Naive thymus-derived CD4-positive, alpha-beta T cell (primary cell): ENCODE data around the gene SOCS6. TPM values are rescaled to one million over a fixed set of nuclear protein-coding genes. Genes with fewer than 3 reads are reported as not detected.

Experiments
- ATAC-seq: fragments of 150-1000 bp; cut with Tn5 transposase; 2 replicates; pipeline ENCODE4 v1.10.0; 2021; ENCODE audit warnings: mild to moderate bottlenecking, moderate library complexity
- CTCF ChIA-PET: fragments of 350-600 bp; sonication (Branson Sonifier 250); formaldehyde crosslinking; loops from one replicate; lab custom pipeline; 2021; ENCODE audit warnings: antibody characterized with exemption; lab: Charles Lee
- POLR2A ChIA-PET: fragments of 350-600 bp; sonication (Branson Sonifier 250); formaldehyde crosslinking; loops from one replicate; lab custom pipeline; 2021; ENCODE audit warnings: antibody characterized with exemption, inconsistent platforms; lab: Charles Lee
- DNase-seq, 9 donors: peaks; one replicate each; pipeline versions ENCODE4 v3.0.0 to v3.0.0-alpha.2; 2020 to 2022; ENCODE audit warnings: mixed read lengths in 1 of 9
- H3K27ac ChIP-seq: one replicate; pipeline ENCODE4 v1.7.0; 2013; ENCODE audit warnings: mild to moderate bottlenecking, low read depth, low read length, moderate library complexity
- H3K27me3 ChIP-seq, 2 donors: one replicate each; pipeline ENCODE4 v1.7.0; 2013; ENCODE audit warnings: low read length in 2 of 2, mild to moderate bottlenecking in 2 of 2, moderate library complexity in 2 of 2; ENCODE audit not compliant: control insufficient read depth in 2 of 2, insufficient read depth in 2 of 2
- H3K36me3 ChIP-seq, 3 experiments: 1 replicate in 2 of 3; 2 replicates in 1 of 3; pipeline ENCODE4 v1.7.0; 2013; ENCODE audit warnings: low read length in 3 of 3, mild to moderate bottlenecking in 3 of 3, moderate library complexity in 1 of 3; ENCODE audit not compliant: insufficient read depth in 3 of 3, control insufficient read depth in 2 of 3
- H3K4me1 ChIP-seq, 2 donors: one replicate each; pipeline ENCODE4 v1.7.0; 2013; ENCODE audit warnings: low read length in 2 of 2, mild to moderate bottlenecking in 2 of 2, moderate library complexity in 1 of 2; ENCODE audit not compliant: control insufficient read depth in 2 of 2, insufficient read depth in 2 of 2
- H3K4me3 ChIP-seq: 2 replicates; pipeline ENCODE4 v1.7.0; 2013; ENCODE audit warnings: mild to moderate bottlenecking, low read length
- H3K9me3 ChIP-seq, 3 experiments: 1 replicate in 2 of 3; 2 replicates in 1 of 3; pipeline ENCODE4 v1.7.0; 2013; ENCODE audit warnings: low read length in 3 of 3; ENCODE audit not compliant: control insufficient read depth in 2 of 3
- H3K27ac Mint-ChIP-seq, 9 donors: one replicate each; pipeline ENCODE4 v1.8.0; 2020 to 2022; ENCODE audit warnings: mixed read lengths in 9 of 9, mild to moderate bottlenecking in 8 of 9, moderate library complexity in 5 of 9, inconsistent platforms in 2 of 9
- H3K27me3 Mint-ChIP-seq, 5 donors: one replicate each; pipeline ENCODE4 v1.8.0; 2021 to 2022; ENCODE audit warnings: mixed read lengths in 5 of 5, mild to moderate bottlenecking in 1 of 5
- H3K36me3 Mint-ChIP-seq, 5 donors: one replicate each; pipeline ENCODE4 v1.8.0; 2020 to 2022; ENCODE audit warnings: mixed read lengths in 5 of 5, mild to moderate bottlenecking in 3 of 5, inconsistent platforms in 1 of 5
- H3K4me1 Mint-ChIP-seq, 7 donors: one replicate each; pipeline ENCODE4 v1.8.0; 2020 to 2022; ENCODE audit warnings: mixed read lengths in 7 of 7, mild to moderate bottlenecking in 3 of 7, inconsistent platforms in 1 of 7
- H3K4me3 Mint-ChIP-seq, 10 donors: one replicate each; pipeline ENCODE4 v1.8.0; 2020 to 2022; ENCODE audit warnings: mild to moderate bottlenecking in 10 of 10, mixed read lengths in 10 of 10, moderate library complexity in 6 of 10, inconsistent platforms in 2 of 10
- H3K9me3 Mint-ChIP-seq, 11 donors: one replicate each; pipeline ENCODE4 v1.8.0; 2020 to 2022; ENCODE audit warnings: mixed read lengths in 11 of 11, mild to moderate bottlenecking in 4 of 11, inconsistent platforms in 1 of 11, moderate library complexity in 1 of 11
- intact Hi-C, 2 donors: fragments of 100-400 bp; cut with micrococcal nuclease; formaldehyde crosslinking; loops; one replicate each; pipeline ENCODE4 v1.15.1; 2023
- polyA plus RNA-seq, 2 donors: library from polyadenylated mRNA; unstranded; fragments of 300-500 nt; fragmentation: Illumina TruSeq; gene quantifications; one replicate each; pipeline ENCODE4 v1.2.3, GENCODE V29; 2021
- total RNA-seq, 6 experiments: library from RNA in 5 of 6; stranded (reverse) in 5 of 6; gene quantifications; 1 replicate in 5 of 6; 2 replicates in 1 of 6; pipeline ENCODE4 v1.2.3 and lab custom pipeline; 2021 to 2026

SOCS6 gene
- total and polyA plus RNA-seq, 7 experiments from 2014 or later, result 0.52 to 4.6 (median 2.3) TPM

DNA sequence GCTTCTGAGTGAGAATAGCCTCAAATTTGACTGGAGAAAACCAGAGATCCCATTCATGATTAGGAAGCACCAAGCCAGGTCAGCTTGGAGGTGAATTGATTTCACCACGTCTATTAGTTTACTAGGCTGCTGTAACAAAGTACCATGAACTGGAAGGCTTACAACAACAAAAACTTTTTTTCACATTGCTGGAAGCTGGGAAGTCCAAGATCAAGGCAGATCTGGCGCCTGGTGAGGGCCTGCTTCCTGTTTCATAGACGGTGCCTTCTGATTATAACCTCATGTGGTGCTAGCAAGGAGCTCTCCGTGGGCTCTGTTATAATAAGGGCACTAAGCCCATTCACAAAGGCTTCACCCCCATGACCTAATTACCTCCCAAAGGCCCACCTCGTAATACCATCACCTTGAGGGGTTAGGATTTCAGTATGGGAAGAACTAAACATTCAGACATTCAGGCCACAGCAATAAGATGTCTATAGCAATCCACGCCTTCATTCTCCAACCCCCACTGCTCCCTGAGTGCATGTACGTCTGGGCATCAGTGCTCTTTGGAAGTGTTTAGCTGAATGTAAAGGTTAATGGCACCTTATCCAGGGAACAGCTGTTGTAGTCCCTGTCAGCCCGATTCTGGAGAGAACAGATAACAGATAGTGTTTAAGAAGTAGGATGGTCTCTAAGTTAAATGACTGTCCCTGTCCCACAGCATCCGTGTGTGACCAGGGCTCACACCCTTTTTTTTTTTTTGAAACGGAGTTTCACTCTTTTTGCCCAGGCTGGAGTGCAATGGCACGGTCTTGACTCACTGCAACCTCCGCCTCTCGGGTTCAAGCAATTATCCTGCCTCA, 89.2 kb downstream of the SOCS6 start:
- no peaks in the 10 kb centered on the region for H3K36me3 ChIP-seq
- H3K27me3 ChIP-seq, result no peaks in the 10 kb centered on the region
- H3K9me3 ChIP-seq, result no peaks in the 10 kb centered on the region
- peaks cover 0 to 5% (median 0%) of the 10 kb centered on the region in 7 donors for H3K4me1 Mint-ChIP-seq
- intact Hi-C loops, result no loop called here
- H3K4me1 ChIP-seq, result no peaks in the 10 kb centered on the region
- POLR2A ChIA-PET, result no interaction called here
- H3K27ac Mint-ChIP-seq, result no peak overlapping the region
- CTCF ChIA-PET, result interaction anchor here (0.6 kb wide), 1 partner anchor 22 kb away, joined by 3 read pairs; no protein-coding TSS in a partner anchor
- H3K36me3 Mint-ChIP-seq, result no peaks in the 10 kb centered on the region
- H3K4me3 ChIP-seq, result no peak overlapping the region
- ATAC-seq, result no peak
- H3K27ac ChIP-seq, result no peak overlapping the region
- DNase-seq, result no peak
- peaks cover 0 to 4% (median 0%) of the 10 kb centered on the region in 11 donors for H3K9me3 Mint-ChIP-seq
- H3K4me3 Mint-ChIP-seq, result no peak overlapping the region
- H3K27me3 Mint-ChIP-seq, result peaks cover 0 to 11% (median 0%) of the 10 kb centered on the region in 5 donors

Other genes with a start within 250 kb of the SOCS6 start
- gene RTTN, start 83.4 kb upstream of the SOCS6 start, total RNA-seq, result 10 to 100 TPM; 26.8 to 33.2 (median 28.2) TPM
- gene RTTN, start 83.4 kb upstream of the SOCS6 start, polyA plus RNA-seq, result 1 to 10 TPM; 2.8 to 8.3 TPM